GM19324 (cell line): ENCODE measurements around the gene VAT1L.

Experiments
- ATAC-seq: cut with Tn5 transposase; IDR thresholded peaks from one replicate; pipeline ENCODE4 v1.9.1; 2021; ENCODE audit warnings: mild to moderate bottlenecking, moderate library complexity; ENCODE audit not compliant: unreplicated experiment, low FRiP score

The VAT1L gene

DNA sequence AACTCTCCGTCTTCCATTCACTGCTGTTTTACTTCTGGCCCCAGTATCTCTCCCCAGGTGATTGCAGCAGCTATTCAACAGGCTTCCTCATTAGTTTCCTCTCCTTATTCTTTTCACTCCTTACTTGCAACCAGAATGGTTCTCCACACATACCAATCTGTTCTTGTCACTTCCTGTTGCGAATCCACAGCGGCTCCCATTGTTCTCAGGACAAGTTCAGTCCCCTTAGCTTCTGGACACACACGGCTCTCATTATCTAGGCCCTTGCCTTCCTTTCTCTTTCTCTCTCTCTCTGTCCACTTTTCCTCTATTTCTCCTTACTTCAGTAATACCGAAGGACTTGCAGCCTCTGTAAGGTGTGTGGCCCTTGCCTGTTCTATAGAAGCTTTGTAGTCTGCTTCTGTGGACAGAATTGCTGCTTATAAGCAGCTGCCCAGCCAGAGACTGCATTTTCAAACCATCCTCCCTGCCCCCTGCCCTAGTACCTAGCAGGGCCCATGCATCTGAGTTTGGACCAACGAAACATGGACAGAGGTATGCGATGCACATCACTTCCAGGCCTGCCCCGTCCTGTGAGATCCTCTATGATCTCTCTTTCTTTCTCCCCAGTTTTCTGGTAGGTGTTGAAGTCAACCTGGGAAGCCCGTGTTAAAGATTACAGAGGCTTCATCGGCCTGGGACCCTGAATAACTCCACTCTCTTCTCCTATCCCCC is 45.7 kb downstream of the VAT1L start:
- ATAC-seq: no peak

- no peak for ATAC-seq
Observed at GRCh38 chr16:77834635-77835540, 46.5 kb downstream of the VAT1L start.

DNA sequence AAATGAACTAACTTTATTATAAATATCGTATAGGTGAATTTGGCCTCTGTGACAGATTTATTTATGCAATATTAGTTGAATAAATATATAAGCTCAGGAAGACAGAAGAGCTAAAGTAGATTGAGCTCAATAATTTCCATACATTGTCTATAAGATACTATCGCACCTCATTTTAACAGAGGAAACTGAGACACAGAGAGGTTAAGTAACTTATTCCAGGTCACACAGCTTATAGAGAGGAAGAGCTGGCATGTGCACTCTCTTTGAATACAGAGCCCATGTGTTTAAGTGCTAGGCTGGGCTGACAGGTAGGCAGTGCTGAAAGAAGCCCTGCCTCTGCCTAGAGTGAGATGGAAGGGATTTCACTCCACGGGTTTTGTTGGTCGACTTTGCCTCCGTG is 48.4 kb downstream of the VAT1L start:
- ATAC-seq: no peak

- no peak for ATAC-seq
Observed at GRCh38 chr16:77838597-77839255, 50.4 kb downstream of the VAT1L start.

GRCh38 chr16:77840093-77840492 is 51.7 kb downstream of the VAT1L start:
- ATAC-seq: no peak

DNA sequence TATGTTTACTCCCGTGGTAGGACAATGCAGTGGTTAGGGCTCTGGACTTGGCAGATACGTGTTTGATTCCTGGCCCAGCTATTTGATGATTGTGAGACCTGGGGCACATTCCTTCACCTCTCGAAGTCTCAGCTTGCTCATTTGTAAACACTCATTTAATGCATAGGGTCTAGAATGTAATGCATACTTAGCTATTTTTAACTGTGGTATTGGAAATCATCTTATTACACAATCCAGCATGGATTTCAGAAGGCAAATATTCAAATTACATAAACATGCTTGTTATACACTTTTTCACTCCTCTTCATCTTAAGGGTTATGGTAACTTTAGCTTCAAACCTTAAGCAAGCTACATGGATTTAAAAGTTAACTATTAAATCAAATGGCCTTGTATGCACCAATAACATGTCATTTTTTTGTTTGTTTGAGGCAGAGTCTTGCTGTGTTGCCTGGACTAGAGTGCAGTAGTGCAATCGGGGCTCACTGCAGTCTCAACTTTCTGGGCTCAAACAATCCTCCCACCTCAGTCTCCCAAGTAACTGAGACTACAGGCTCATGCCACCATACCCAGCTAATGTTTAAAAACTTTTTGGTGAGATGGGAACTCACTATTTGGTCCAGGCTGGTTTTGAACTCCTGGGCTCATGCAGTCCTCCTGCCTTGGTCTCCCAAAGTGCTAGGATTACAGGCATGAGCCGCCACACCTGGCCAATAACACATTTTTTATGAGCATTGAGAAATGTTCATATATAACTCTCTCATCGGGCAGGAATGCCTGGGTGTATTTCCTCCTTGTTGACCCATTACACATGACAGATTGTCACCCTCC is 52.5 kb downstream of the VAT1L start:
- ATAC-seq: no peak

GRCh38 chr16:77841502-77841763 is 53.1 kb downstream of the VAT1L start:
- ATAC-seq: no peak

DNA sequence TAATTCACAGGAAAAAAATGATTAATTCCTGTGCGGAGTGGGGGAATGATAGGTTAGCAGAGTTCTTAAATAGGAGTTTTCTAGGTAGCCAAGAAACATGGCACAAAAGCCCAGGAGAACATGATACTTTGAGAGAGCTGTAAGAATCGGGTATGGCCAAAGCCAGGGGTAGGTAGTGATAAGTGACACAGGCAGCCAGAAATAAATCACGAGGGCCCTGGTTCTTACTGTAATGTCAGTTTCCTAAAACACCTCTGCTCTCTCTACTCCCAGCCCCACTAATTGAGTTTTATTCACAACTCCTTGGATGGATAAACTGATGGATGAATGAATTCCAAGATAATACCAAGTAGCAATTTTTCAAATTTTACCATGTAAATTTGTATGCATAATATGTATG is 54.1 kb downstream of the VAT1L start:
- no peak for ATAC-seq

GRCh38 chr16:77843405-77843804 is 55.0 kb downstream of the VAT1L start:
- ATAC-seq: no peak

DNA sequence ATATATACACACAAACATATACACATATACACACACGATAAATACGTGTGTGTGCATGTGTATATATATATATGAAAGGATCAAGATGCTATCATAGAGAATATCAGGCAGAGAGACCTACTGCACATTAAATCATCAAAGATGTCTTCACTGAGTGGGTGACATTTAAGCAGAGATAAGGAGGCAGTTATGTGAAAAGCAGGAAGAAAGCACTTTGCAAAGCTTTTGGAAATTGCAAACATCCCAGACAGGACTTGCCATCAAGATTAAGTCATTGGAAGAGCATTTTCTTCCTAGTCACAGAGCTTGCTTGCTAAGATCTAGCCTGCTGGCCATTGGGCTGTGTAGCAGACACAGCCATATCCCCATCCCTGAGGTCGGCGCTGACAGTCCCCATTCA is 56.4 kb downstream of the VAT1L start:
- no peak for ATAC-seq

GRCh38 chr16:77849646-77850258 is 61.4 kb downstream of the VAT1L start:
- no peak for ATAC-seq

GRCh38 chr16:77850636-77851333 is 62.4 kb downstream of the VAT1L start:
- ATAC-seq: no peak

GRCh38 chr16:77853161-77853560 is 64.8 kb downstream of the VAT1L start:
- ATAC-seq: no peak

DNA sequence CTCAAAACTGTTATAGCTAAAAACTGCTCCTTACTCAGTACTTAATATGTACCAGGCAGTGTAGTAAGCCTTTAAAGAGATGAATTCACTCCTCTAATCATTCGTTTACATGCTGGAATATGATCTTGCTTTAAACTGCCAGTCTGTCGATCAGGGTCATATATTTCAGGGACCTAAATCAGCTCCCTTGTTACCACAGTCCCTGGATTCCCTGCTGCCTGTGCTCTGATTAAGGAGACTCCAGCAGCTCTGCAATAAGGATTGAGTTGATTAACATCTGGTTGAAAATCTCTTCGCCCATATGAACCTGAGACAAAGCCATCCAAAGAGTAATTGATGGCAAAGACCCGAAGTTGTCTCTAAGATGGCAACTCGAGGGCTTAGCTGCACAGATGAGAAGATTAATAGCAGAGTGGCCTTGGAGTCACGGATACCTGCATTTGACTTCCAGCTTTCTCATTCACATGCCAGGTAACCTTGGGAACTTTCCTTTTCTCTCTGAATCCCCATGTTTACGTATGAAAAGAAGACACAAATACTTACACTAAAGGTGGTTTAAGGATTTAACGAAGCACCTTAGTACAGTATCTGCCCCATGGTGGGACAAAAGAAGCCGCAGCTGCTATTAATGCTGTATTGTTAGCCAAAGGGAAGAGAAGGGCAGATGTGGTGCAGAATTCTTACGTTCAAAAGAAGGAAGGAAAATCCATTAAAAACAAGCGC is 68.2 kb downstream of the VAT1L start:
- ATAC-seq: no peak

DNA sequence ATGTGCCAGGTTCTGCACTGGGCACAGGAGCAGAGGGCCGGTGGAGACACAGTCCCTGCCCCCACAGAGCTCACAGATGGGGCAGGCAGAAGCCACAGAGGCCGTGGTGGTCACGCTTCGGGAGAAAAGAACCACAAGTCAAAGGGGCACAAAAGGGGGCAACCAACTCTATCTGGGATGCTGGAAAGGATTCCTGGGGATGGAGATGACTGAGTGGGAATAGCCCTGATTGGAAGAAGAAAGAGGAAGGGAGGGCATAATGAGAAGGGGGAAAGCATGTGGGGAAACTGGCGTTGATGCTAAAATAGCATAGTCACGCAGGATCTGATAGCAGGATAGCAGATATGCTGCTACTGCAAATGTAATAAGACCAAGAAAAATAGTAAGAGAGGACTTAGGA is 69.7 kb downstream of the VAT1L start:
- no peak for ATAC-seq

DNA sequence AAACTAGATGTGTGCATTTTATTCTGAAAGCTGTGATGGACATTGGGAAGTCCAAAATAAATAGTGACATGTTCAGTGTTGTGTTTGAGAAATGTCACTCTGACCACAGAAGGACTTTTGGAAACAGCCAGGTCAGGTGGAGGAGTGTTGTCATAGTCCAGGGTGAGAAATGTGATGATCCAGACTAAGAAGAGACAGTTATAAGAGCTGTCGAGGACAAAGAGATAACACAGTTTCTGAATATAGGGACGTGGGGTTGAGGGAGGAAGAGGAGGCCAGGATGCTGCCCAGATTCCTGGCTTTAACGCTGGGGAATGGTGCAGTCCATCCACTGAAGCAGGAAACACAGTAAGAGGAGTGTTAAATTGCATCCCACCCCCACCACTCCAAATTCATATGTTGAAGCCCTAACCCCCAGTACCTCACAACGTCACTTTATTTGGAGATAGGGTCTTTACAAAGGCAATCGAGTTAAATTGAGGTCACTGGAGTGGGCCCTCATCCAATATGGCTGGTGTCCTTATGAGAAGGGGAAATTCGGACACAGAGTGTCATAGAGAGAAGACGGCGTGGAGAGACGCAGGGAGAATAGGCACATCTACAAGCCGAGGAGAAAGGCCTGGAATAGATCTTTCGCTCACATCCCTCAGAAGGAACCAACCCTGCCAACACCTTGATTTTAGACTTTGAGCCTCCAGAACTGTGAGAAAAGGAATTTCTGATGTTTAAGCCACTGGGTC is 71.3 kb downstream of the VAT1L start:
- ATAC-seq: no peak

- no peak for ATAC-seq
Observed at GRCh38 chr16:77860953-77861352, 72.6 kb downstream of the VAT1L start.

GRCh38 chr16:77863250-77863649 is 74.9 kb downstream of the VAT1L start:
- no peak for ATAC-seq
